Spinal cord (tissue), 10 donors: ENCODE data around the gene CTNNA2. TPM values are rescaled to one million over a fixed set of nuclear protein-coding genes. Genes with fewer than 3 reads are reported as not detected.

Experiments
- DNase-seq, 6 donors: peaks; one replicate each; pipeline versions ENCODE4 v3.0.0 to v3.0.0-alpha.2; 2013 to 2015; ENCODE audit warnings: low spot score in 6 of 6, low read depth in 4 of 6
- H3K27ac ChIP-seq: one replicate; pipeline ENCODE4 v1.5.1; 2013; ENCODE audit warnings: low read depth, low read length, control low read depth
- H3K27me3 ChIP-seq: one replicate; pipeline ENCODE4 v1.6.1; 2013; ENCODE audit warnings: low read length; ENCODE audit not compliant: control insufficient read depth, insufficient read depth
- H3K36me3 ChIP-seq: one replicate; pipeline ENCODE4 v1.6.1; 2013; ENCODE audit warnings: low read length; ENCODE audit not compliant: control insufficient read depth, insufficient read depth
- H3K4me1 ChIP-seq: one replicate; pipeline ENCODE4 v1.6.1; 2013; ENCODE audit warnings: low read length; ENCODE audit not compliant: control insufficient read depth, insufficient read depth
- H3K4me3 ChIP-seq: one replicate; pipeline ENCODE4 v1.5.1; 2013; ENCODE audit warnings: low read depth, low read length, control low read depth
- H3K9me3 ChIP-seq: one replicate; pipeline ENCODE4 v1.6.1; 2013; ENCODE audit warnings: low read length; ENCODE audit not compliant: control insufficient read depth, insufficient read depth
- WGBS: methylation state at CpG from one replicate; pipeline ENCODE4 v1.1.5; 2013; ENCODE audit warnings: missing lambda C conversion rate; ENCODE audit not compliant: insufficient coverage; 5-methylcytosine and 5-hydroxymethylcytosine counted together
- polyA plus RNA-seq, 2 donors: library from polyadenylated mRNA; unstranded; fragments of 120-200 nt; gene quantifications; one replicate each; pipeline ENCODE4 v1.2.1, GENCODE V29; 2013; ENCODE audit not compliant: insufficient read length in 2 of 2
- total RNA-seq, 2 donors: library from RNA; depleted of rRNA in 1 of 2; stranded (reverse); fragments of 120-200 nt in 1 of 2; fragments of >200 nt in 1 of 2; gene quantifications; one replicate each; pipeline versions ENCODE4 v1.2.3 to v1.2.4, GENCODE V29; 2013 to 2014
- donor health status: healthy.

Gene CTNNA2
- total and polyA plus RNA-seq, 4 donors: 42.4 to 117 (median 84.7) TPM

- H3K9me3 ChIP-seq: no peaks in the 10 kb centered on the region
- no peaks in the 10 kb centered on the region for H3K36me3 ChIP-seq
- no peak overlapping the region for H3K4me3 ChIP-seq
- 63% methylated on average over 2 of the region's 5 CpGs for WGBS
- no peak overlapping the region for H3K27ac ChIP-seq
- H3K4me1 ChIP-seq: no peaks in the 10 kb centered on the region
- peak in 2 of 6 donors; percentile 49 to 67 for DNase-seq
- H3K27me3 ChIP-seq: no peaks in the 10 kb centered on the region
These were observed 452.1 kb downstream of the CTNNA2 start for GRCh38 chr2:79964966-79965365.

- whole genome bisulfite sequencing: 90% methylated on average over 2 of the region's 5 CpGs
- H3K4me3 ChIP-seq: no peak overlapping the region
- H3K36me3 ChIP-seq: no peaks in the 10 kb centered on the region
- no peaks in the 10 kb centered on the region for H3K9me3 ChIP-seq
- no peak for DNase-seq
- H3K4me1 ChIP-seq: no peaks in the 10 kb centered on the region
- no peaks in the 10 kb centered on the region for H3K27me3 ChIP-seq
- H3K27ac ChIP-seq: no peak overlapping the region
These were observed 453.5 kb downstream of the CTNNA2 start for GRCh38 chr2:79966369-79966768.

GRCh38 chr2:79966882-79967281, 454.0 kb downstream of the CTNNA2 start:
- H3K4me1 ChIP-seq: peaks cover 3% of the 10 kb centered on the region
- H3K27ac ChIP-seq: no peak overlapping the region
- no peaks in the 10 kb centered on the region for H3K36me3 ChIP-seq
- no peak overlapping the region for H3K4me3 ChIP-seq
- no peak for DNase-seq
- no peaks in the 10 kb centered on the region for H3K9me3 ChIP-seq
- H3K27me3 ChIP-seq: no peaks in the 10 kb centered on the region
- WGBS: 23% methylated on average over 1 of the region's 6 CpGs

GRCh38 chr2:79971807-79972206, 459.0 kb downstream of the CTNNA2 start:
- Histone ChIP-seq H3K27ac (no peak overlapping the region), H3K9me3 (no peaks in the 10 kb centered on the region)

GRCh38 chr2:79972661-79973060, 459.8 kb downstream of the CTNNA2 start:
- Histone ChIP-seq H3K27me3 (no peaks in the 10 kb centered on the region), H3K4me3 (no peak overlapping the region), H3K9me3 (no peaks in the 10 kb centered on the region), H3K36me3 (no peaks in the 10 kb centered on the region), H3K4me1 (peaks cover 4% of the 10 kb centered on the region), H3K27ac (no peak overlapping the region)
- peak in 2 of 6 donors; percentile 52 to 84 for DNase-seq
- 69% methylated on average over 3 of the region's 4 CpGs for WGBS

More at GRCh38 chr2:79971807-79972206, 459.0 kb downstream of the CTNNA2 start:
- Histone ChIP-seq H3K4me1 (peaks cover 4% of the 10 kb centered on the region), H3K27me3 (no peaks in the 10 kb centered on the region), H3K36me3 (no peaks in the 10 kb centered on the region), H3K4me3 (no peak overlapping the region)
- no peak for DNase-seq
- 75% methylated on average over 2 of the region's 2 CpGs for WGBS

GRCh38 chr2:79975791-79976565, 463.1 kb downstream of the CTNNA2 start:
- WGBS: 60% methylated on average over 1 of the region's 6 CpGs

GRCh38 chr2:79977792-79978191, 464.9 kb downstream of the CTNNA2 start:
- H3K36me3 ChIP-seq: no peaks in the 10 kb centered on the region
- H3K27me3 ChIP-seq: no peaks in the 10 kb centered on the region

More at GRCh38 chr2:79975791-79976565, 463.1 kb downstream of the CTNNA2 start:
- Histone ChIP-seq H3K4me3 (no peak overlapping the region), H3K4me1 (peaks cover 4% of the 10 kb centered on the region), H3K9me3 (no peaks in the 10 kb centered on the region), H3K36me3 (no peaks in the 10 kb centered on the region), H3K27ac (no peak overlapping the region), H3K27me3 (no peaks in the 10 kb centered on the region)
- DNase-seq: no peak

GRCh38 chr2:79980116-79980515, 467.3 kb downstream of the CTNNA2 start:
- H3K4me1 ChIP-seq: no peaks in the 10 kb centered on the region
- no peaks in the 10 kb centered on the region for H3K36me3 ChIP-seq
- no peak overlapping the region for H3K4me3 ChIP-seq
- H3K27ac ChIP-seq: no peak overlapping the region
- no peak for DNase-seq
- no peaks in the 10 kb centered on the region for H3K27me3 ChIP-seq
- no peaks in the 10 kb centered on the region for H3K9me3 ChIP-seq
- WGBS: no CpG with 5 or more reads among the region's 1 CpG

More at GRCh38 chr2:79977792-79978191, 464.9 kb downstream of the CTNNA2 start:
- Histone ChIP-seq H3K4me1 (no peaks in the 10 kb centered on the region), H3K4me3 (no peak overlapping the region), H3K27ac (no peak overlapping the region), H3K9me3 (no peaks in the 10 kb centered on the region)
- no CpG with 5 or more reads among the region's 2 CpGs for WGBS
- no peak for DNase-seq

- H3K9me3 ChIP-seq: no peaks in the 10 kb centered on the region
- no peaks in the 10 kb centered on the region for H3K36me3 ChIP-seq
- H3K27me3 ChIP-seq: no peaks in the 10 kb centered on the region
- no peak overlapping the region for H3K4me3 ChIP-seq
- no peak overlapping the region for H3K27ac ChIP-seq
- DNase-seq: peak in 1 of 6 donors; percentile 28
- H3K4me1 ChIP-seq: no peaks in the 10 kb centered on the region
- no CpG with 5 or more reads among the region's 5 CpGs for WGBS
These were observed 468.0 kb downstream of the CTNNA2 start for GRCh38 chr2:79980816-79981215.

GRCh38 chr2:79981316-79981715, 468.5 kb downstream of the CTNNA2 start:
- no peak overlapping the region for H3K4me3 ChIP-seq
- H3K4me1 ChIP-seq: no peaks in the 10 kb centered on the region
- H3K27me3 ChIP-seq: no peaks in the 10 kb centered on the region
- no peaks in the 10 kb centered on the region for H3K36me3 ChIP-seq
- WGBS: no CpG with 5 or more reads among the region's 3 CpGs
- H3K9me3 ChIP-seq: no peaks in the 10 kb centered on the region
- DNase-seq: no peak
- no peak overlapping the region for H3K27ac ChIP-seq
